Fibroblast of upper back skin (primary cell): ENCODE data around the gene CASP10.

Experiments
- DNase-seq: peaks from one replicate; pipeline ENCODE4 v3.0.0-alpha.2; 2013

The CASP10 gene

DNA sequence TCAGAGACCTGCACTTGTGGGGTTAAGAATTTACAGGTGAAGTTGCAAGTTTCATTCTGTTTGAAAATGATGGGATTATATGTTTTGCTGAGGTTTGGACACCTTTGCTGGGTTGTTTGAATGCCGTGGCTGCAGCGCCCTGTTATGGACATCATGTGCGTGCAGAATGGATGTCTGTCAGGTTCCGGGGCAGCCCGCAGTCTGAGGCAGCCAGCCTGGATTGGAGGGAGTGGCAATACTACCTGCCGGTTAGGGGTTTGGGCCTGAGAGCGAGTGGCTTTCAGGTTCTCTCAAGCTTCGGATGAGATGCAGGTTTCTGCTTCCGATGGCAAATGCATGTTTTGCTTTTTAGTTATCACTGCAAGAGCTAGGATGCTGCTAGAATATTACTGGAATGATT, 78.5 kb downstream of the CASP10 start:
- DNase-seq, result no peak

DNA sequence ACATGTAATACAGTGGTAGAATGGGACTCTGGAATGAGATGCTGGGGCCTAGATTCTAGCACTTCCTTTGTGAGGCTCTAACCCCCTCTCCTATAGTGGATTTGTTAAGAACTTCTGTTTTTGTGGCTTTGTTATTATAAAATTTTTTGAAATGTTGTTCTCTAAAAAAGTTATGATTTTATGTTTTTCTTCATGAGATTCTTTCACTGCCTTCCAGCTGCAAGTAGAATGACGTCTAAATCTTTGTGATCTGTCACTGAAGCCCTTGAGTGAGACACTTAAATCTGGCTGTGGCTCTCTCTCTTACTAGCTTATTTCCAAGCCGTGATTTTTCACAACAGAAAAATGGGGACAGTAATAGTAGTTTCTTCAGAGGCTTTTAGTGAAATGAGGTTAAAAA, 79.0 kb downstream of the CASP10 start:
- no peak for DNase-seq

DNA sequence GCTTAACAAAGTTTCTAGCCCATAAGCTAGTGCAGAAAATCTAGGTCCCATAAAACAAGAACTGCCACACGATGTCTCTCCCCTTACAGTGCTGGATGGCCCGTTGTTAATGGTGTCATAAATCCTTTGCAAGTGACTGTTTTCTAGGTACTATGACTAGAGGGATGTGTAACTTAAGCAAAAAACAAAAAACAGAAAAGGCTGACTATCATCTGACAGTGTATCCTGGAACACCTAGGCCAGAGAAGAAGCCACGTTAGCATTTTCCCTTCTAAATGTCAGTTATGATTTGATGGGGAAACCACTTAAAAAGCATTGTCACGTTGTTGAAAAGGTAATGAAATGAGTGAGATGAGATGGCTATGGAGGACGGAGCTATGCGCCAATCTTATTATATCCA, 79.8 kb downstream of the CASP10 start:
- DNase-seq, result no peak

DNA sequence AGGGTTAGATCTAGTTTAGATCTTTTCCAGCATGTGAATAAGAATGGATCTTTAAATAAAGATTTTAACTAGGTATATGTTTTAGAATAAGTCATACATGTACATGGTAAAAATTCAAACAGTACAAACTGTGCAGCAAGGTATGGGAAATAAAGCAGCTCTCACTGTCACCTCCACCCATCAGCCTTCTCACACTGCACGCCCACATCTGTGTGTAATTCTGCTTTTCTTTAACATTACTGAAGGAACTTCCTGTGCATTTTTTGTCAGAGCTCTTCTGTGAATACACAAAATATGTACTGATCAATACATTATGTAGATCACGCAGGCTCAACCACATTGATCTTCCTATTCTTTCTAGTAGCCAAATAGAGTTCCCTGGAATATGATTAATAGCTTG, 80.8 kb downstream of the CASP10 start:
- DNase-seq, result no peak

DNA sequence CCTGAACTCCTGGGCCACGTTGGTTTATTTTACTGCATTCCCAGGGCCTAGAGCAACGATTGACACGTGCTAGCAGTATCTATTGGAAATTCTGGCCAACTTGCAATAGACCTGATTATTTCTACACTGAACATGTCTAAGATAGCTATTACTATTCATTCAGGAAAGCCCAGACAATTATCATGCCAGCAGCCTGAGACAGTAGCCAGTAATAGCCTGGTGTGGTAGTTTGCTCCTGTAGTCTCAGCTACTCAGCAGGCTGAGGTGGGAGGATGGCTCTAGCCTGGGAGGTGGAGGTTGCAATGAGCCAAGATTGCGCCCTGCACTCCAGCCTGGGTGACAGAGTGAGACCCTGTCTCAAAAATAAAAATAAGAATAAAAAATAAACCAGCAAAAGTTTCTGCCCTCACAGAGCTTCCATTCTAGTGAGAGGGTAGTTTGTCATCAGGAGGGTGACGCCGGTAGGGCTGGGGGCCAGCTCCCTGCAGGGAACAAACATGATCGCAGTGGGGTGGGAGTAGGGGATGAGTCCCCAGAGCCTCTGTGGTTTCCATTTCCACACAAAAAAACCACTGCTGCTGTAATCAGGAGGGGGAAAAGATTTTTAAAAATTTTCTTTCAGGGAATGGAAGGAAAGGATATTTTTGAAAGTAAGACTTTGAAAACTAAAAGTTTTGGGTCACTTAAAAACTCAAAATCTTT, 81.7 kb downstream of the CASP10 start:
- peak; percentile 29 for DNase-seq

DNA sequence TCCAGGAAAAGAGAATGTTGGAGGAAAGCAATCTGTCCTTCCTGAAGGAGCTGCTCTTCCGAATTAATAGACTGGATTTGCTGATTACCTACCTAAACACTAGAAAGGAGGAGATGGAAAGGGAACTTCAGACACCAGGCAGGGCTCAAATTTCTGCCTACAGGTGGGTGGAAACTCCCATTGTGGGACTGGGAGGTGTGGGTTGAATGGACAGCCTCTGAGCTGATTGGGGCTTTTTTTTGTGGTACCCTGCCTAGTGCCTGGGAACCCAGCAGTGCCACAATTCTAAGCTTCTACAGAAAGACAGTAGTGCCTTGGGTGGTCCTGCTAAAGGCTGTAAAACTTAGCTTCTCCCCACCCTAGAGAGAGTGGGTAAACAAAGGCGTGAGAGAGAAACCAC, 83.7 kb downstream of the CASP10 start:
- DNase-seq, result no peak

DNA sequence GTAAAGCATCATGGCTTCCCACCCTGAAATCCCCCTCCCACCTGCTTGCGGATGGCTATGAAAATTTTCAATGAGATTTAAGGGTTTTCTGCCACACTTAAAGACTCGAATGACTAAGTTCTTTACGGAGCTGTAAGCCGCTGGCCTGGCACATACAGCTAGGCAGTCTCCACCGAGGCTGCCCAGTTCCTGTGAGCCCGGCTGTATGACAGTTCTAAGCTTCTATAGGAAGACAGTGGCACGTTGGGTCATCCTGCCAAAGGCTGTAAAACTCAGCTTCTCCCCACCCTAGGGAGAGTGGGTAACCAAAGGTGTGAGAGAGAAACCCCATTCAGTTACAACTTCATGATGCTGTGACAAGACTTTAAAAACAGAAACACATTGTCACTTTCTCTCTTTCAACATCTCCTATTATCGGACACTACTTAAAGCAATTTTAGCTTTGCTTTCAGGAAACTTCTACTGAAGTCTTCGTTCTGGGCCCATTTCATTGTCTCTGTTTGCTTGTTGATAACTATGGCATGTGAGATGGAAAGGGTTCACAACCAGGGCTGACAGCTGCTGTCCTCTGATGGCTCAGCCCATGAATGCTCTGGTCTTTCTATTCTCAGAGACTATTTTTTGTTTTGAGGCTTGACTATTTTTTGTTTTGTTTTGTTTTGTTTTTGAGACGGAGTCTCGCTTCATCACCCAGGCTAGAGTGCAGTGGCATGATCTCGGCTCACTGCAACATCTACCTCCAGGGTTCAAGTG, 84.5 kb downstream of the CASP10 start:
- DNase-seq, result no peak

DNA sequence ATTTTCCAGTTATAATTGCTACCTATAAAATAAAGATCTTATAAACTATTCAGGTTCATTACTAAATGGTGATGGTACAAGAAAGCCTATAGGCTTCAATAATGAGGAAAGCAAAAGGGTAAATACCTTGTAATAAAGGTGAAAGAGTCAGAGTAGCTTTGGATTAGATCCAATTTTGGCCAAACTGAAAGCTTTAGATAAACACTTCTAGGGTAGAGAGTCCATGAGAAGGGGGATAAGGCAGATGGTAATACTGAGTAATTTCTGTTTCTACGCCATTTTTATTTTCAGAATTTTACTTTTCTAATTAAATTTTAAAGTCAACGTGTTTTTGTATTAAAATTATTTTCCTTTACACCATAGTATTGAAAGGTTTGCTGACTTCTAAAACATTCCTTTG, 86.8 kb downstream of the CASP10 start:
- DNase-seq, result no peak

DNA sequence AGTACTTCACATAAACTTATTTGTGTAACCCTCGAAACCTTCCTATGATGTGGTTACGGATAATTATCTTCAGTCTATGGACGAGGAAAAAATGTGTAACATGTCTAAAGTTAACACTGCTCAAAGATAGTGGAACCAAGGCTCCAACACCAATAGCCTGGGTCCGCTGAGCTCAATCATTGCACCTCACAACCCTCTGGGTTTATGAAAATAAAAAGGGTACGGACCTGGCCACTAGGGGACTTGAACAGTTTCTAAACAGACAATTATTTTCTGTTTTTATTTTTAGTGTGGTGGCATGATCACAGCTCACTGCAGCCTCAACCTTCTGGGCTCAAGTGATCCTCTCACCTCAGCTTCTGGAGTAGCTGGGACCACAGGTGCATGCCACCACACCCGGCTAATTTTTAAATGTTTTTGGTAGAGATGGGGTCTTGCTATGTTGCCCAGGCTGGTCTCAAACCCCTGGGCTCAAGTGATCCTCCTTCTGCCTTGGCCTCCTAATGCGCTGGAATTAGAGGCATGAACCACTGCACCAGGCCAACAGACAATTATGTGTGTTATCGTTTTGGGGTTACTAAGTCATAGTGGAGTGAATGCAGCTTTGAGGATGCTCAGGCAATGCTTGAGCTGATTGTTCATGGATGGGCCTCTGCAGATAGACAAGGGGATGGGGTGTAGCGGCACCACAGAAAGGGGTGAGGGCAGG, 87.5 kb downstream of the CASP10 start:
- no peak for DNase-seq

DNA sequence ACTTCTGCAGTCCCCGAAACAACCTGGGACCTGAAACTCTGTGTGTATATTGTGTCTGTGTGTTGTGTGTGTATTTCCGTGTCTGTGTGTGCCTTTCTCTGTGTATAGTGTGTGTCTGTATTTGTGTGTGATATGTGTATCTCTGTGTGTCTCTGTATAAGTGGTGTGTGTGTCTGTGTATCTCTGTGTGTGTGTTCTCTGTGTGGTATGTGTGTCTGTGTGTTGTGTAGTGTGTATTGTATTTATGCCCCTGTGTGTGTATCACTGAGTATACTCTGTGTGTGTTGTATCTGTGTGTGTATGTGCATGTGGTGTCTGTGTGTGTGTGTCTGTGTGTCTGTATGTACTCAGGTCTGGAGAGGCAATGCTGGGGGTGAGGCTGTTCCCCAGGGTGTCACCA, 89.0 kb downstream of the CASP10 start:
- DNase-seq, result no peak

DNA sequence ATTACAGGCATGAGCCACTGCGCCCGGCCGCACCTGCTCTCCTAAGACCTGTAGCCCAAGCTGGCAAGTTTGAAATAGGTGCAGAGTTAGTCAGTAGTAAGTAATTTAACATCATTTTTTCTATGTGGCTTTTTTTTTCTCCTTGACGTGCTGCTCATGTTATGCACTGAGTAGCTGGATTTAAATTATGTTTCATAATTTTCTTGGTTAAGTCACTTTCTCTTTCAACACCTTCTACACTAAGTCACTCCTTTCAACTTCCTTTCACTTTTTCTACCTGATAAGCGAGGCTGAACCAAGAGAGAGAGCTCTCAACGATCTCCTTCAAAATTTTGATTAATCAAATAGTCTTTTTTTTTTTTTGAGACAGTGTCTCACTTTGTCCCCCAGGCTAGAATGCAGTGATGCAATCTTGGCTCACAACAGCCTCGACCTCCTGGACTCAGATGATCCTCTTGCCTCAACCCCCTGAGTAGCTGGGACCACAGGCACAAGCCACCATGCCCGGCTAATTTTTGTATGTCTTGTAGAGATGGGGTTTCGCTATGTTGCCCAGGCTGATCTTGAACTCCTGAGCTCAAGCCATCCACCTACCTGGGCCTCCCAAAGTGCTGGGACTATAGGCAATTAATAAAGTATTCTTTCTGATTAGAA, 90.5 kb downstream of the CASP10 start:
- DNase-seq, result no peak

DNA sequence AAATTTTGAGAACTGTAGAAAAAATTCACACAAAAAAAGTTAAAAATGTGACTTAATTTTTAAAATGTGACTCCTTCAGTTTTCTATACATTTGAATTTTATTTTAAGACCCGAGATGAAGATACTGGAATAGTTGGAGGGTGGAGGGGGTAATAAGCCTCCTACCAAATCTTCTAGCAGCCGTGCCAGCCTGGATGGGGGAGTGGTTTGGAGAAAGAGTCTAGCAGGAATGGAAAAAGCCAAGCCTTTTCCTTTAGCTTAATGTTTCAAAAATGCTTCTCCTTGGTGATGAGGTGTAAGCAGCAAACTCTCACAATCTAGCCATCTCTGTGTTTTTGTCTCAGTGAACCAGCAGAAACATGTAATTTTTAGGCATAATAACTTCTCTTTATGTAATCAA, 92.1 kb downstream of the CASP10 start:
- no peak for DNase-seq

DNA sequence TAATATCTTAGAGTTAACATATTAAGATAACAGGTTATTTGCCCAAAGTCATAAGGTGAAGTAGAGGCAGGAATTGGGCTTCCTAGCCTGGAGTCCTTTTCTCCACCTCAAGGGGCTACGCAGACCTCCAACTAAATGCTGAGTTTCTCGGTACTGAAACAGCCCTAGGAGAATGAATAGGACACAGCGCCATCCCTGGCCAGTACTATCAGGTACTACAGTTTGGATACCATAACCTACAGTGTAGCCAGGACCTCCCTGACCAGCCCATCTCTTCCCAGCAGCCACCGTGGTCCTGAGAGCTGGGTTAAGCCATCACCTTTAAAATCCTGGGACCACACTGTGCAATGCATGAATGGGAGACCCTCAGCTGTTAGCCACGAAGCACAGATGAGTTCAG, 93.0 kb downstream of the CASP10 start:
- no peak for DNase-seq

DNA sequence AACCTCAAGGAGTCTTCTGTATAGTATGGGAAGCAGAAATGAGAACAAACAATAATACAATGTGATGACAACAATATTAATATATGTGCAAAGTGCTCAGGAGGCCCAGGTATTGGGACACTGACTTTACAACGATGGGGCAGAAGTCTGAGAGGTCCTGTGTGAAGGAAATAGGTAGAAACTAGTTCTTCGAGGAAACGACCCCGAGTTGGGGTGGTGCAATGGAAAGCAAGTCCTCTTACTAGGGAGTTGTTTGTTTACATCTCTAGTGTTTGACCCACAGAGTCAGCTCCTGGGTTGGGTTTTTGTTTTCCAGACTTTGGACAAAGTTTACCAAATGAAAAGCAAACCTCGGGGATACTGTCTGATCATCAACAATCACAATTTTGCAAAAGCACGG, 93.6 kb downstream of the CASP10 start:
- DNase-seq, result no peak
